Astrocyte (in vitro differentiated cells and primary cell): Measurements from ENCODE around the gene TBC1D9B. TPM values are rescaled to one million over a fixed set of nuclear protein-coding genes. Genes with fewer than 3 reads are reported as not detected.
A peak's percentile ranks its signal among the peaks of the same experiment; 100 is the strongest.

ENCODE experiments used
- DNase-seq: peaks from one replicate; pipeline ENCODE4 v3.0.0-alpha.2; 2010; ENCODE audit warnings: low read depth
- FAIRE-seq: peaks from 2 replicates; lab custom pipeline; 2011; peaks lifted over from hg19 to GRCh38; lab: Jason Lieb, UNC
- H2AFZ ChIP-seq: 2 replicates; pipeline ENCODE4 v1.6.0; 2012; ENCODE audit warnings: low read depth, low read length, inconsistent platforms
- H3K27ac ChIP-seq: 2 replicates; pipeline ENCODE4 v1.5.1; 2011; ENCODE audit warnings: low read depth, low read length, inconsistent platforms
- H3K27me3 ChIP-seq: 2 replicates; pipeline ENCODE4 v1.6.0; 2011; ENCODE audit warnings: low read length, inconsistent platforms; ENCODE audit not compliant: insufficient read depth
- H3K36me3 ChIP-seq: 2 replicates; pipeline ENCODE4 v1.5.1; 2011; ENCODE audit warnings: low read length, inconsistent platforms; ENCODE audit not compliant: insufficient read depth
- H3K4me1 ChIP-seq: 2 replicates; pipeline ENCODE4 v1.5.1; 2011; ENCODE audit warnings: low read length, inconsistent platforms; ENCODE audit not compliant: insufficient read depth
- H3K4me2 ChIP-seq: 2 replicates; pipeline ENCODE4 v1.6.0; 2012; ENCODE audit warnings: low read length, inconsistent platforms
- H3K4me3 ChIP-seq: 2 replicates; pipeline ENCODE4 v1.5.1; 2011; ENCODE audit warnings: low read depth, mild to moderate bottlenecking, low read length, inconsistent platforms; ENCODE audit not compliant: insufficient read depth
- H3K79me2 ChIP-seq: 2 replicates; pipeline ENCODE4 v1.6.0; 2012; ENCODE audit warnings: mild to moderate bottlenecking, low read length, inconsistent platforms; ENCODE audit not compliant: insufficient read depth
- H3K9ac ChIP-seq: 2 replicates; pipeline ENCODE4 v1.6.0; 2012; ENCODE audit warnings: mild to moderate bottlenecking, low read length, inconsistent platforms
- H3K9me3 ChIP-seq: 2 replicates; pipeline ENCODE4 v1.5.1; 2012; ENCODE audit warnings: low read depth, mild to moderate bottlenecking, low read length, inconsistent platforms; ENCODE audit not compliant: insufficient read depth
- H4K20me1 ChIP-seq: 2 replicates; pipeline ENCODE4 v1.6.0; 2012; ENCODE audit warnings: low read length, inconsistent platforms; ENCODE audit not compliant: insufficient read depth
- H3K27ac Mint-ChIP-seq: one replicate; pipeline ENCODE4 v1.8.0; 2021; ENCODE audit warnings: mild to moderate bottlenecking, mixed read lengths; ENCODE audit not compliant: unreplicated experiment
- H3K27me3 Mint-ChIP-seq: one replicate; pipeline ENCODE4 v1.8.0; 2021; ENCODE audit warnings: low read depth, mixed read lengths; ENCODE audit not compliant: unreplicated experiment
- H3K36me3 Mint-ChIP-seq: one replicate; pipeline ENCODE4 v1.8.0; 2021; ENCODE audit warnings: low read depth, mixed read lengths; ENCODE audit not compliant: unreplicated experiment
- H3K4me1 Mint-ChIP-seq: one replicate; pipeline ENCODE4 v1.8.0; 2021; ENCODE audit warnings: low read depth, mixed read lengths; ENCODE audit not compliant: unreplicated experiment
- H3K4me3 Mint-ChIP-seq: one replicate; pipeline ENCODE4 v1.8.0; 2021; ENCODE audit warnings: mild to moderate bottlenecking, moderate library complexity, mixed read lengths; ENCODE audit not compliant: unreplicated experiment
- H3K9me3 Mint-ChIP-seq: one replicate; pipeline ENCODE4 v1.8.0; 2021; ENCODE audit warnings: mild to moderate bottlenecking, mixed read lengths; ENCODE audit not compliant: unreplicated experiment
- EZH2 ChIP-seq: IDR thresholded peaks from 2 replicates; pipeline ENCODE4 v1.6.1; 2012; ENCODE audit warnings: mild to moderate bottlenecking, low read length, inconsistent platforms; ENCODE audit not compliant: insufficient read depth
- total RNA-seq: library from RNA; stranded (reverse); gene quantifications from 2 replicates; pipeline ENCODE4 v1.2.1, GENCODE V29; 2021
- TF ChIP-seq, protein P1 (sequence below): IDR thresholded peaks from 2 replicates; pipeline ENCODE4 v1.5.1; 2011; ENCODE audit warnings: low read depth, mild to moderate bottlenecking, inconsistent platforms, low read length, moderate library complexity; ENCODE audit not compliant: insufficient read depth

Gene TBC1D9B
- total RNA-seq, 1 donor from 2014 or later = 89.9 TPM

DNA sequence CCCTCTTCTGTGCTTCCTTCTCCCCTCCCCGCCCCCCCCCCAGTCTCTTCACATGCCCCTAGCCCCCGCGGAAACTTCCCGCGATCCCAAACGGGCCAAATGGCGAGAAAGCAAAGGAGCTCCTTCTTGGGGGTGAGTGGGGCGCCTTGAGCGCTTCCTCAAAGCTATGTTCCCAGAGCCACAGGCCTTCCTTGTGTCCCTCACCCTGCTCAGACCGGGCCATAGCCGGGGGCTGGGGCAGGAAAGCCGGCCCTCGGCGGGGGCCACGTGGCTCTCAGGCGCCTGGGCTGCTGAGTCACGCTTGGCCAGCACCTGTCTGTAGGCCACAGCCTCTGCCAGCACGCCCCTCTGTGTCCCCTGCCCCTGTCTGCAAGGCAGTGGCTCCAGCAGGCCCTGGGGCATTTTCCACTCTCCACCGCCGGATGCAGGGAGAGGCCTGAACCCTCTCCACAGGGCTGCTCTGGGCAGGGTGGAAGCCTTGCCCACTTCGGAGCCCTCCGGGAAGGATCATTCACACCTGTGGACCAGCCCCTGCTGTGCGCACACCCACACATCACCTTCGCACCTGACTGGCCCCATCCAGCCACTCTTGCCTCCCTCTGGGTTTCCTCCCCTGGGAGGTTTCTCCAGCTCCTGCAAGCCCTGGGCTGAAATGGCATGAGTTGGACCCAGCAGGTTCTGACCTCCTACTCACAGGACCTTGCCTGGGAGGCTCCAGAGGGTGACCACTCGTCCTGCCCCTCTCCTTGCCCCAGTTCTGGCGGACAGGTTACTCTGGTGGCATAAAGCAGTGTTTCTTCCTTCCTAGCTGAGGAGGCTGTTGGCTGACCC, 88.2 kb downstream of the TBC1D9B start:
- Histone ChIP-seq H4K20me1 (peaks cover 38% of the 10 kb centered on the region), H3K9me3 (no peaks in the 10 kb centered on the region), H3K4me2 (peak overlapping the region; percentile 84), H3K4me3 (no peak overlapping the region), H2AFZ (peak overlapping the region; percentile 68), H3K36me3 (peaks cover 11% of the 10 kb centered on the region), H3K27me3 (no peaks in the 10 kb centered on the region), H3K9ac (peak overlapping the region; percentile 97), H3K79me2 (peaks cover 47% of the 10 kb centered on the region), H3K27ac (peak overlapping the region; percentile 96), H3K4me1 (peaks cover 43% of the 10 kb centered on the region)
- Mint-ChIP-seq H3K36me3 (peaks cover 14% of the 10 kb centered on the region), H3K27me3 (no peaks in the 10 kb centered on the region), H3K4me3 (no peak overlapping the region), H3K4me1 (peaks cover 21% of the 10 kb centered on the region), H3K9me3 (no peaks in the 10 kb centered on the region), H3K27ac (peak overlapping the region; percentile 88)
- DNase-seq = peak; percentile 62
- no peak for FAIRE-seq
- TF ChIP-seq, protein P1, sequence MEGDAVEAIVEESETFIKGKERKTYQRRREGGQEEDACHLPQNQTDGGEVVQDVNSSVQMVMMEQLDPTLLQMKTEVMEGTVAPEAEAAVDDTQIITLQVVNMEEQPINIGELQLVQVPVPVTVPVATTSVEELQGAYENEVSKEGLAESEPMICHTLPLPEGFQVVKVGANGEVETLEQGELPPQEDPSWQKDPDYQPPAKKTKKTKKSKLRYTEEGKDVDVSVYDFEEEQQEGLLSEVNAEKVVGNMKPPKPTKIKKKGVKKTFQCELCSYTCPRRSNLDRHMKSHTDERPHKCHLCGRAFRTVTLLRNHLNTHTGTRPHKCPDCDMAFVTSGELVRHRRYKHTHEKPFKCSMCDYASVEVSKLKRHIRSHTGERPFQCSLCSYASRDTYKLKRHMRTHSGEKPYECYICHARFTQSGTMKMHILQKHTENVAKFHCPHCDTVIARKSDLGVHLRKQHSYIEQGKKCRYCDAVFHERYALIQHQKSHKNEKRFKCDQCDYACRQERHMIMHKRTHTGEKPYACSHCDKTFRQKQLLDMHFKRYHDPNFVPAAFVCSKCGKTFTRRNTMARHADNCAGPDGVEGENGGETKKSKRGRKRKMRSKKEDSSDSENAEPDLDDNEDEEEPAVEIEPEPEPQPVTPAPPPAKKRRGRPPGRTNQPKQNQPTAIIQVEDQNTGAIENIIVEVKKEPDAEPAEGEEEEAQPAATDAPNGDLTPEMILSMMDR = no peak
- TF ChIP-seq EZH2 = no peak

DNA sequence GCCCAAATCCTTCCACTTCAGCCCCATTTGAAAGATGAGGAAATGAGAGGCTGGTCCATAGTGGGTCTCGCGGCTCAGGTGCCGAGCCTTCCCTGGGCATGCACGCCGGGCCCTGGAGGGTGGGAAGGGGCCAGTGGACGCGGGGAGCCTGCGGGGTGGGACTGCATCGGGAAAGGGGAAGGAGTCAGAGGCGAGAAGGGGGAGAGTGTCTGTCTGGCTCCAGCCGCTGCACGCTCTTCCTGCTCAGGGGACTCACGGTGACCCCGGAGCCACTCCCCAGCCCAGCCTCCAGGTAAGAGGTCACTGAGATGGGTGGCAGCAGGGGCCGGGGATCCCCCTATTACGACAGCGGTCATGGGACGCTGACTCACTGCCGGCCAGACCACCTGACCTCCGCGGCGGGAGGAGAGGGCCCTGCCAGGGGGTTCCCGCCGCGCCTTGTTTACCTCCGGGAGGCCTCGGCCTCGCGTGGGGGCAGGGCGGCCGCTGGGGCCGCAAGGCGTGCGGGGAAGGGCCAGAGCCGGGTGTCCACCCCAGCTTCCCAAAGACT, 88.9 kb downstream of the TBC1D9B start:
- peak overlapping the region; percentile 33 for H2AFZ ChIP-seq
- no peak for TF ChIP-seq EZH2
- TF ChIP-seq, protein P1 = no peak
- no peaks in the 10 kb centered on the region for H3K9me3 ChIP-seq
- H3K79me2 ChIP-seq = peaks cover 40% of the 10 kb centered on the region
- Mint-ChIP-seq H3K36me3 (peaks cover 15% of the 10 kb centered on the region), H3K4me1 (peaks cover 20% of the 10 kb centered on the region), H3K4me3 (peak overlapping the region; percentile 54), H3K27ac (peak overlapping the region; percentile 96), H3K9me3 (no peaks in the 10 kb centered on the region), H3K27me3 (no peaks in the 10 kb centered on the region)
- H3K4me1 ChIP-seq = peaks cover 43% of the 10 kb centered on the region
- peak; percentile 85 for DNase-seq
- H3K9ac ChIP-seq = peak overlapping the region; percentile 97
- peaks cover 8% of the 10 kb centered on the region for H3K36me3 ChIP-seq
- peak overlapping the region; percentile 84 for H3K4me2 ChIP-seq
- H4K20me1 ChIP-seq = peaks cover 31% of the 10 kb centered on the region
- H3K4me3 ChIP-seq = no peak overlapping the region
- H3K27me3 ChIP-seq = no peaks in the 10 kb centered on the region
- peak overlapping the region; percentile 96 for H3K27ac ChIP-seq
- no peak for FAIRE-seq
